Adrenal gland (tissue), 12 donors: Measurements from ENCODE around the gene PRKN. TPM values are rescaled to one million over a fixed set of nuclear protein-coding genes. Genes with fewer than 3 reads are reported as not detected.

ENCODE experiments used
- DNase-seq, 7 donors: peaks; one replicate each; pipeline ENCODE4 v3.0.0-alpha.2; 2019 to 2020
- H3K27ac ChIP-seq, 5 donors: fragments of 200-600 bp; sonication (generic) in 4 of 5; 1 replicate in 3 of 5; 2 replicates in 2 of 5; pipeline versions ENCODE4 v1.5.1 to v1.8.0; 2016 to 2020; ENCODE audit warnings: mild to moderate bottlenecking in 1 of 5
- H3K27me3 ChIP-seq: fragments of 200-600 bp; 2 replicates; pipeline ENCODE4 v1.8.0; 2021
- H3K36me3 ChIP-seq, 2 donors: fragments of 200-600 bp; replicated peaks in 1 of 2; 1 replicate in 1 of 2; 2 replicates in 1 of 2; pipeline versions ENCODE4 v1.5.1 to v1.8.0; 2018 to 2022
- H3K4me1 ChIP-seq, 2 donors: fragments of 200-600 bp; replicated peaks in 1 of 2; 1 replicate in 1 of 2; 2 replicates in 1 of 2; pipeline versions ENCODE4 v1.5.1 to v1.8.0; 2018 to 2021
- H3K4me3 ChIP-seq, 4 donors: fragments of 200-600 bp; sonication (generic) in 3 of 4; one replicate each; pipeline ENCODE4 v1.5.1; 2016 to 2018
- H3K9me3 ChIP-seq, 3 donors: fragments of 200-600 bp; sonication (generic) in 1 of 3; replicated peaks in 1 of 3; 1 replicate in 2 of 3; 2 replicates in 1 of 3; pipeline versions ENCODE4 v1.5.1 to v1.8.0; 2016 to 2021
- CTCF ChIP-seq, 6 experiments: fragments of 450-650 bp in 4 of 6; fragments of 200-600 bp in 2 of 6; sonication (generic) in 1 of 6; IDR thresholded peaks; 1 replicate in 5 of 6; 2 replicates in 1 of 6; pipeline versions ENCODE4 v1.5.1 to v1.8.0; 2016 to 2021; ENCODE audit warnings: antibody characterized with exemption in 6 of 6, mild to moderate bottlenecking in 2 of 6, moderate library complexity in 1 of 6
- POLR2A ChIP-seq, 2 donors: fragments of 450-650 bp; IDR thresholded peaks; one replicate each; pipeline ENCODE4 v1.6.1; 2017; ENCODE audit warnings: antibody characterized with exemption in 2 of 2, mild to moderate bottlenecking in 2 of 2, moderate library complexity in 1 of 2
- WGBS, 4 donors: extraction: QIAGEN DNeasy Blood & Tissue Kit in 2 of 4; methylation state at CpG; one replicate each; pipeline versions ENCODE4 v1.1.5 to v1.1.7; 2013 to 2017; 5-methylcytosine and 5-hydroxymethylcytosine counted together
- intact Hi-C, 2 donors: fragments of 100-400 bp; cut with DNase I; formaldehyde crosslinking; loops; one replicate each; pipeline versions ENCODE4 v1.14.1 to v1.15.0; 2022 to 2023
- polyA plus RNA-seq, 3 donors: library from polyadenylated mRNA; stranded (reverse); fragments of 200-250 nt in 2 of 3; fragments of 350-450 nt in 1 of 3; fragmentation: Illumina TruSeq in 1 of 3; extraction: RNeasy Lipid Tissue Mini Kit (QIAGEN cat#74804) in 1 of 3; gene quantifications; one replicate each; pipeline ENCODE4 v1.2.3, GENCODE V29; 2013 to 2014
- total RNA-seq, 9 donors: library from RNA; depleted of rRNA in 4 of 9; stranded (reverse); fragments of >200 nt in 4 of 9; fragments of 120-200 nt in 1 of 9; fragmentation: NEBNext Ultra II Directional in 1 of 9; extraction: Animal tissue kit (Norgen Biotek cat#: 25700) in 1 of 9; gene quantifications; one replicate each; pipeline versions ENCODE4 v1.1.0 to v1.2.4, GENCODE V29; 2013 to 2023
- donor health status: healthy with polysubstance abuse.
- donor health status: Bipolar disorder and iron deficiency.
- donor health status: DM: yes; HTN: yes; CAD: no.
- donor health status: DM: no; HTN: no; CAD: no.
- donor health status: DM: no; HTN: no; CAD: no.
- donor health status: DM: yes; HTN: yes; CAD: no.

PRKN gene
- total and polyA plus RNA-seq, 12 donors, result 1.9 to 159 (median 13.3) TPM

DNA sequence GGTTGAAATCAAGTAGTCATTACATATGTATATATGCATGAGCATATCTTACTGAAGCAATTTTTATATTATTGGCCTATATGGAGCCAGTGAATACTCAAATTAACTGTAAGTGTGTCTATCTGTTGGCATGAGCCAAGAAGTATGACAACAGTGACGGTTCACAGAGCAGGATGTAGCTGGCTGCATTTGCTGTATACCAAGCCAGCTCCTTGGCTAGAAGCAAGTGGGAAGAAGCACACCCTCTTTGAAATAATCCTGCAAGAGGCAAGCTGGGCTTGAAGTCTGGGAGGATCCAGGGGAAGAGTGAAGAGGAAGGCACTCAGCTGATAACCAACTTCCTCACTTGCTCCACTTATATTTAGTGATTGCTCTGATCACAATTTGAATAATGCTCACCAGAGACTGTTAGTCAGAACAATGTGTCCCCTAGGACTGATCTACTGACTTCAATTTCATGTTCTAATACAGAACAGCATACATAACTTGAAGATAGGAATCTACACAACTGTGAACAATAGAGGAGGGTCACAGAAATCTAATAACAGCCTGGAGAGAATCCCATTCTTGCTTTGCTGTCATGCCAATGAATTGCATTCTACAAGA lies 497.3 kb downstream of the PRKN start:
- intact Hi-C loops, result no loop called here
- 50 to 70% (median 61%) methylated on average over 1 of the region's 1 CpG for WGBS, 4 donors
- no peak for TF ChIP-seq CTCF (IDR thresholded peaks at IDR 0.05)
- no peak for TF ChIP-seq POLR2A (IDR thresholded peaks at IDR 0.05)
- Histone ChIP-seq H3K27me3 (no peaks in the 10 kb centered on the region), H3K27ac (no peak overlapping the region), H3K9me3 (no peaks in the 10 kb centered on the region), H3K4me1 (no peaks in the 10 kb centered on the region), H3K4me3 (no peak overlapping the region), H3K36me3 (no peaks in the 10 kb centered on the region)
- DNase-seq, result no peak

DNA sequence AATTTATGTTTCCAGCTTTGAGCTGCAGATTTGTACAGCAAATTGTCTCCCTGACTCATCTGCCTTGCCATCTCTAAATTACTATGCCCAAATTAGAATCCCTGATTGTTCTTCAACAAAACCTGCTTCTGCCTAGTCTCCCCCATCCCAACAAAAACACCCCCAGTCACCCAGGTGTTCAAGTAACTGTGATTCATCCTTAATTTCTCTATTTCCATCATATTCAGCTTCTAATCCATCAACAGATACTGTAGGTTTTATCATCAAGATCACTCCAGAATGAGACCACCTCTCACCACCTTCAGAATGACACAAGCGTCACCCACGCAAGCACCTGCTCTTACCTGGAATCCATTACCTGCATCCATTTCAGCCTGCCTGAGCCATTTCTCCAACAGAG lies 498.5 kb downstream of the PRKN start:
- intact Hi-C loops, result no loop called here
- Histone ChIP-seq H3K4me1 (no peaks in the 10 kb centered on the region), H3K9me3 (no peaks in the 10 kb centered on the region), H3K36me3 (no peaks in the 10 kb centered on the region), H3K27me3 (no peaks in the 10 kb centered on the region), H3K27ac (no peak overlapping the region), H3K4me3 (no peak overlapping the region)
- WGBS, 4 donors, result 92 to 100% (median 98%) methylated on average over 2 of the region's 2 CpGs
- TF ChIP-seq CTCF (IDR thresholded peaks at IDR 0.05) (no peak), POLR2A (IDR thresholded peaks at IDR 0.05) (no peak)
- no peak for DNase-seq

- no peak for DNase-seq
- no peak overlapping the region for H3K4me3 ChIP-seq
- H3K27ac ChIP-seq, result no peak overlapping the region
- WGBS, 4 donors, result 93 to 99% (median 97%) methylated on average over 8 of the region's 8 CpGs
- H3K9me3 ChIP-seq, result no peaks in the 10 kb centered on the region
- H3K27me3 ChIP-seq, result no peaks in the 10 kb centered on the region
- H3K36me3 ChIP-seq, result no peaks in the 10 kb centered on the region
- H3K4me1 ChIP-seq, result no peaks in the 10 kb centered on the region
- intact Hi-C loops, result no loop called here
- TF ChIP-seq CTCF (IDR thresholded peaks at IDR 0.05) (no peak), POLR2A (IDR thresholded peaks at IDR 0.05) (no peak)
These were observed 500.8 kb downstream of the PRKN start for GRCh38 chr6:162226803-162227202.

DNA sequence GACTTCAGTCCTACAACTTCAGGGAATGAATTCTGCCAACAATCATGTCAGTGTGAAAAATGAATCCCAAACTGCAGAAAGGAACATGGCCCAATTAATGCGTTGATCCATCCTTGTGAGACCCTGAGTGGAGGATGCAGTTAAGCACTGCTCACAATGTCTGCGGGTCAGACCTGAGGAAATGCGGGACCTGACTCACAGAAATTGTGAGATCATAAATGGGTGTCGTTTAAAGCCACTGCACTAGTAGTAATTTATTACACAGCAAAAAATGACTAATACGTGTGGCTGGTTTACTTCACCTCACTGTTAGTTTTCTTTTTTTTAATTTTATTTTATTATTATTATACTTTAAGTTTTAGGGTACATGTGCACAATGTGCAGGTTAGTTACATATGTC lies 505.0 kb downstream of the PRKN start:
- H3K4me1 ChIP-seq, result no peaks in the 10 kb centered on the region
- TF ChIP-seq POLR2A (IDR thresholded peaks at IDR 0.05) (no peak), CTCF (IDR thresholded peaks at IDR 0.05) (no peak)
- no peak overlapping the region for H3K27ac ChIP-seq
- no peak overlapping the region for H3K4me3 ChIP-seq
- 90 to 91% (median 90%) methylated on average over 5 of the region's 5 CpGs for WGBS, 4 donors
- no peaks in the 10 kb centered on the region for H3K36me3 ChIP-seq
- intact Hi-C loops, result no loop called here
- no peak for DNase-seq
- H3K9me3 ChIP-seq, result no peaks in the 10 kb centered on the region
- no peaks in the 10 kb centered on the region for H3K27me3 ChIP-seq
